ENCODE measurements around the gene KLHL29. TPM values are rescaled to one million over a fixed set of nuclear protein-coding genes. Genes with fewer than 3 reads are reported as not detected.

The KLHL29 gene
- total RNA-seq, 1 experiment from 2014 or later, result 12.2 TPM

DNA sequence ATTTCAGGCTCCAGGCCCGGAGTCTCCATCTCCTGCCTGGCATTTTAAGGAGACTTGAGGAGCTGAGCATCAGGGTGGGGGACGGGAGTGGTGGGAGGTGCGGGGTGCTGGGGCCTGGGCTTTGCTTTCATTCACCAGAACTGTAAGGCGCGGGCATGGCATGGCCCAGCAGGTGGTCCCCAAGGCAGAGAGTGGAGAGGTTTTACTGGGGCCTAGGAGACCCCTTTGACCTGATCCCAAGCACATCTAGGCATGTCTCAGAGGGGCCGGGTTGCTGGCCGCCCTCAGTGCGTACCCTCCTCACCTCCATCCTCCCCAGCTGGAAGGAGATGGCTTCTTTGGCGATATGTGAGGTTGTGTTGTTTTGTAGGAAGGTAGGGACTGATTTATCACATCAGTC, 172.5 kb downstream of the KLHL29 start:
- Histone ChIP-seq H3K4me1 (ENCODE audit: insufficient read depth, low read length, poor library complexity, severe bottlenecking) (no peaks in the 10 kb centered on the region), H3K36me3 (ENCODE audit: insufficient read depth, low read length, poor library complexity, severe bottlenecking) (no peaks in the 10 kb centered on the region), H3K4me3 (ENCODE audit: low read depth, low read length, poor library complexity, severe bottlenecking) (no peak overlapping the region), H3K27ac (ENCODE audit: low read depth, low read length, poor library complexity, severe bottlenecking) (no peak overlapping the region), H3K27me3 (replicated peaks; ENCODE audit: insufficient read depth, low read depth, low read length, poor library complexity) (no peaks in the 10 kb centered on the region), H3K9me3 (ENCODE audit: low read depth, low read length, poor library complexity, severe bottlenecking) (no peaks in the 10 kb centered on the region)
- no peak for DNase-seq (ENCODE audit: low spot score)
- intact Hi-C loops (cut with micrococcal nuclease; ENCODE audit: unreplicated experiment), result no loop called here
- BruUV-seq (replicated peaks), result no TSS peak
- CTCF ChIA-PET, result no interaction called here
- TF ChIP-seq, protein P1, sequence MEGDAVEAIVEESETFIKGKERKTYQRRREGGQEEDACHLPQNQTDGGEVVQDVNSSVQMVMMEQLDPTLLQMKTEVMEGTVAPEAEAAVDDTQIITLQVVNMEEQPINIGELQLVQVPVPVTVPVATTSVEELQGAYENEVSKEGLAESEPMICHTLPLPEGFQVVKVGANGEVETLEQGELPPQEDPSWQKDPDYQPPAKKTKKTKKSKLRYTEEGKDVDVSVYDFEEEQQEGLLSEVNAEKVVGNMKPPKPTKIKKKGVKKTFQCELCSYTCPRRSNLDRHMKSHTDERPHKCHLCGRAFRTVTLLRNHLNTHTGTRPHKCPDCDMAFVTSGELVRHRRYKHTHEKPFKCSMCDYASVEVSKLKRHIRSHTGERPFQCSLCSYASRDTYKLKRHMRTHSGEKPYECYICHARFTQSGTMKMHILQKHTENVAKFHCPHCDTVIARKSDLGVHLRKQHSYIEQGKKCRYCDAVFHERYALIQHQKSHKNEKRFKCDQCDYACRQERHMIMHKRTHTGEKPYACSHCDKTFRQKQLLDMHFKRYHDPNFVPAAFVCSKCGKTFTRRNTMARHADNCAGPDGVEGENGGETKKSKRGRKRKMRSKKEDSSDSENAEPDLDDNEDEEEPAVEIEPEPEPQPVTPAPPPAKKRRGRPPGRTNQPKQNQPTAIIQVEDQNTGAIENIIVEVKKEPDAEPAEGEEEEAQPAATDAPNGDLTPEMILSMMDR (conservative IDR thresholded peaks at IDR 0.05; ENCODE audit: low read depth, low read length), result no peak
- no peak for TF ChIP-seq EZH2 (IDR thresholded peaks at IDR 0.05; ENCODE audit: borderline replicate concordance, low read depth, low read length, poor library complexity, severe bottlenecking)
- POLR2A ChIA-PET (ENCODE audit: low non-redundant PET), result no interaction called here

DNA sequence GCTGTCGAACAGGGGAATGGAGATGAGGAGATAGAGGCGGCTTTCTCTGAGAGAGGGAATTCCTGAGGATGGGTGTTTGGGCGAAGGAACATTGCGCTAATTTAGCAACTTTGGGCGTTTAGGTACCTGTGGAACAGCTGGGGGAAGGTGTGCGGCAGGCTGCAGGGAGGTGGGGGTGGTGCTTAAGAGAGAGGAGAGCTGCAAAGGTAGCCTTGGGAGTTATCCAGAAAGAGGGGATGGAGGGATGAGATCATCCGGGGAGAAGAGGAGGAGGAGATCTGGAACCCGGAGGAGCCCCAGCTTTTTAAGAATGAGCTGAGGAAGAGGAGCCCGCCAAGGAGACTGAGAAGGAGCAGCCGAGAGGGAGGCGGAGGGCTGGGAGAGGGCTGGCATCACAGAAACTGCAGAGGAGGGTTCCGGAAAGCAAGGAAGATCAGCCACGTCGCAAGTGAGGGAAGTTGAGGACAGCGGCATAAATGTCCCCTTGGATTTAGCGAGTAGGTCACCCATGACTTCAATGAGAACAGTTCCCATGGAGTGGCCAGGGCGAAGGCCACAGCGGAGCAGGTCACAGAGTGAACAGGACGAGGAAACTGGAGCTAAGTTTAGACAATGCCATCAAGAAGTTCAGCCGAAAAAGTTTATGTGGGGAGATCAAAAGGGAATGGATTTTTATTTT, 174.7 kb downstream of the KLHL29 start:
- DNase-seq (ENCODE audit: low spot score), result no peak
- Histone ChIP-seq H3K4me3 (ENCODE audit: low read depth, low read length, poor library complexity, severe bottlenecking) (no peak overlapping the region), H3K27me3 (replicated peaks; ENCODE audit: insufficient read depth, low read depth, low read length, poor library complexity) (no peaks in the 10 kb centered on the region), H3K4me1 (ENCODE audit: insufficient read depth, low read length, poor library complexity, severe bottlenecking) (no peaks in the 10 kb centered on the region), H3K27ac (ENCODE audit: low read depth, low read length, poor library complexity, severe bottlenecking) (no peak overlapping the region), H3K9me3 (ENCODE audit: low read depth, low read length, poor library complexity, severe bottlenecking) (no peaks in the 10 kb centered on the region), H3K36me3 (ENCODE audit: insufficient read depth, low read length, poor library complexity, severe bottlenecking) (no peaks in the 10 kb centered on the region)
- ChIA-PET POLR2A (ENCODE audit: low non-redundant PET) (no interaction called here), CTCF (no interaction called here)
- TF ChIP-seq, protein P1 (conservative IDR thresholded peaks at IDR 0.05; ENCODE audit: low read depth, low read length), result no peak
- no peak for TF ChIP-seq EZH2 (IDR thresholded peaks at IDR 0.05; ENCODE audit: borderline replicate concordance, low read depth, low read length, poor library complexity, severe bottlenecking)
- BruUV-seq (replicated peaks), result no TSS peak
- intact Hi-C loops (cut with micrococcal nuclease; ENCODE audit: unreplicated experiment), result no loop called here

DNA sequence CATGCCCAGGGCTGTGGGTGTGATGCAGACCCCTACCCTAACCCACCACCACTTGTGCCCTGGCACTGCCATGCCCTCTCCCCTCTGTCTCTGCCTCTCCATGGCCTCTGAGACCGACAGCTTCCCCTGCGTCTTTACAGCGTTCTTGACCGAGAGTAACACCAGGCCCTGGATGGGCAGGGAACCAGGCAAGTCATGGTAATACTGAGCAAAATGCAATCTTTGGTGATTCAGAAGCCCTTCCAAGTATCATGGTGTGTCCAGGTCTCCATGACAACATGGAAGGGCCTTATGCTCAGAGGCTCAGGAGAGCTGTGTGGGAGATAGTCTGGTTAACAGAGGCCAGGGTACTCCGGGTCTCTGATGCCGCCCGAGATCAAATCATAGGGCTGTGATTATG, 176.1 kb downstream of the KLHL29 start:
- POLR2A ChIA-PET (ENCODE audit: low non-redundant PET), result no interaction called here
- TF ChIP-seq, protein P1 (conservative IDR thresholded peaks at IDR 0.05; ENCODE audit: low read depth, low read length), result no peak
- no peak for TF ChIP-seq EZH2 (IDR thresholded peaks at IDR 0.05; ENCODE audit: borderline replicate concordance, low read depth, low read length, poor library complexity, severe bottlenecking)
- no peak for DNase-seq (ENCODE audit: low spot score)
- no TSS peak for BruUV-seq (replicated peaks)
- no peaks in the 10 kb centered on the region for H3K36me3 ChIP-seq (ENCODE audit: insufficient read depth, low read length, poor library complexity, severe bottlenecking)
- intact Hi-C loops (cut with micrococcal nuclease; ENCODE audit: unreplicated experiment), result no loop called here
- CTCF ChIA-PET, result no interaction called here
- H3K4me1 ChIP-seq (ENCODE audit: insufficient read depth, low read length, poor library complexity, severe bottlenecking), result no peaks in the 10 kb centered on the region
- no peak overlapping the region for H3K27ac ChIP-seq (ENCODE audit: low read depth, low read length, poor library complexity, severe bottlenecking)
- no peaks in the 10 kb centered on the region for H3K9me3 ChIP-seq (ENCODE audit: low read depth, low read length, poor library complexity, severe bottlenecking)
- no peak overlapping the region for H3K4me3 ChIP-seq (ENCODE audit: low read depth, low read length, poor library complexity, severe bottlenecking)
- no peaks in the 10 kb centered on the region for H3K27me3 ChIP-seq (replicated peaks; ENCODE audit: insufficient read depth, low read depth, low read length, poor library complexity)
